ENCODE results near the gene TMOD1. TPM values are rescaled to one million over a fixed set of nuclear protein-coding genes. Genes with fewer than 3 reads are reported as not detected.

The TMOD1 gene
- total and polyA plus RNA-seq, 9 of the 15 experiments (the other 6 are each of a cell fraction or from before 2014, with no cell fraction given): 7.1 to 41.2 (median 14.2) TPM

GRCh38 chr9:97563458-97564135, 62.1 kb downstream of the TMOD1 start:
- H3K9ac ChIP-seq (ENCODE audit: insufficient read depth in 1 of 2, low read depth in 2 of 2, low read length in 2 of 2): no peak overlapping the region
- 80% methylated on average over 13 of the region's 13 CpGs for WGBS (ENCODE audit: insufficient coverage, low coverage, missing lambda C conversion rate)
- peaks cover 51% of the 10 kb centered on the region for H3K36me3 ChIP-seq (ENCODE audit: control insufficient read depth, insufficient read depth, low read length)
- no peaks in the 10 kb centered on the region for H3K9me3 ChIP-seq (replicated peaks; ENCODE audit: control insufficient read depth, insufficient read depth, low read depth, low read length)
- no peak overlapping the region for H2AFZ ChIP-seq (ENCODE audit: low read depth, low read length)
- no peak overlapping the region for H3K4me2 ChIP-seq (ENCODE audit: insufficient read depth, low read length)
- peaks cover 4 to 15% of the 10 kb centered on the region in 2 experiments; a peak in 3 of 5 replicates for H3K4me1 ChIP-seq (replicated peaks in 1 of 2; ENCODE audit: control insufficient read depth in 2 of 2, insufficient read depth in 2 of 2, low read length in 2 of 2)
- BruUV-seq (replicated peaks): no TSS peak
- TF ChIP-seq MITF (IDR thresholded peaks at IDR 0.05) (no peak), TGIF2 (CRISPR knock-in tag; IDR thresholded peaks at IDR 0.05) (no peak), EP300 (IDR thresholded peaks at IDR 0.05; ENCODE audit: low read length) (no peak), HDAC2 (IDR thresholded peaks at IDR 0.05) (no peak), POLR2B (IDR thresholded peaks at IDR 0.05; ENCODE audit: low read depth, partially characterized antibody) (no peak), KAT8 (IDR thresholded peaks at IDR 0.05; ENCODE audit: low read depth) (no peak), SIX5 (IDR thresholded peaks at IDR 0.05; ENCODE audit: borderline replicate concordance in 1 of 2, insufficient read depth in 1 of 2, low read depth in 1 of 2, low read length in 2 of 2) (no peak), ILF3 (IDR thresholded peaks at IDR 0.05; ENCODE audit: borderline replicate concordance) (no peak), ZNF449 (CRISPR knock-in tag; IDR thresholded peaks at IDR 0.05) (no peak)
- ChIA-PET CTCF (ENCODE audit: low intra/inter-chr PET ratio) (no interaction called here), POLR2A (no interaction called here)
- no peak for FAIRE-seq
- DNase-seq (ENCODE audit: extremely low read depth in 1 of 4, low spot score in 3 of 4): no peak
- H3K4me3 ChIP-seq: no peak overlapping the region
- H4K20me1 ChIP-seq (replicated peaks; ENCODE audit: control insufficient read depth, insufficient read depth, low read length): 0 out of 2 replicates have a peak, but pooled peaks cover 4% of the 10 kb centered on the region
- in situ Hi-C loops (cut with MboI): no loop called here
- ATAC-seq: no peak
- intact Hi-C loops (cut with micrococcal nuclease): no loop called here
- peaks cover 4% of the 10 kb centered on the region for H3K9me1 ChIP-seq (ENCODE audit: control insufficient read depth, insufficient read depth, low read length)
- H3K27me3 ChIP-seq (ENCODE audit: control insufficient read depth in 2 of 2, insufficient read depth in 2 of 2, low read length in 2 of 2): no peaks in the 10 kb centered on the region
- no peak overlapping the region for H3K27ac ChIP-seq (ENCODE audit: extremely low read depth, low read depth, low read length)
- H3K79me2 ChIP-seq (ENCODE audit: control insufficient read depth, insufficient read depth, low read length): no peaks in the 10 kb centered on the region

Measured in K562 (cell line).